AG10803 (cell line): ENCODE measurements around the gene SLC25A26.
A peak's percentile ranks its signal among the peaks of the same experiment; 100 is the strongest.

Source experiments
- DNase-seq: peaks from one replicate; pipeline ENCODE4 v3.0.0; 2010; ENCODE audit warnings: low read depth
- H3K4me3 ChIP-seq: 2 replicates; pipeline ENCODE4 v1.5.1; 2011; ENCODE audit warnings: mild to moderate bottlenecking, low read length, control low read depth
- TF ChIP-seq, protein P1 (sequence below): conservative IDR thresholded peaks from 2 replicates; pipeline ENCODE4 v1.5.1; 2011; ENCODE audit warnings: mild to moderate bottlenecking, low read length, control low read depth, inconsistent platforms

Gene SLC25A26

DNA sequence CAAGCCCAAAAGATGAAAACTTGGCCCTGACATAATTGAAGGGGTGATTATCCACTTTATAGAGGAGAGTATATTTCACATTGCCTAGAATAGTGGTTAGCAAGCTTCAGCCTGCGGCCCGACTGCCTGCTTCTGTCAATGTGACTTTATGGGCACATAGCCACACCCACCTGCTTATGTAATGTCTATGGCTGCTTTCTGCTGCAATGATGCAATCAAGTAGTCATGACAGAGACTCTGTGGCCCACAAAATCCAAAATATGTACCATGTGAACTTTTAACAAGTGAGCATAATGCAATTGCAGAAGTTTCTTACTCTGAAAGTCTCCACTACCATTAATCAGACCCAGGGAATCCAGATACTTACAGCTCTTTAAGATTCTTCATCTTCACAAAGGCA, 176.9 kb downstream of the SLC25A26 start:
- DNase-seq, result peak; percentile 80
- no peak overlapping the region for H3K4me3 ChIP-seq
- TF ChIP-seq, protein P1, sequence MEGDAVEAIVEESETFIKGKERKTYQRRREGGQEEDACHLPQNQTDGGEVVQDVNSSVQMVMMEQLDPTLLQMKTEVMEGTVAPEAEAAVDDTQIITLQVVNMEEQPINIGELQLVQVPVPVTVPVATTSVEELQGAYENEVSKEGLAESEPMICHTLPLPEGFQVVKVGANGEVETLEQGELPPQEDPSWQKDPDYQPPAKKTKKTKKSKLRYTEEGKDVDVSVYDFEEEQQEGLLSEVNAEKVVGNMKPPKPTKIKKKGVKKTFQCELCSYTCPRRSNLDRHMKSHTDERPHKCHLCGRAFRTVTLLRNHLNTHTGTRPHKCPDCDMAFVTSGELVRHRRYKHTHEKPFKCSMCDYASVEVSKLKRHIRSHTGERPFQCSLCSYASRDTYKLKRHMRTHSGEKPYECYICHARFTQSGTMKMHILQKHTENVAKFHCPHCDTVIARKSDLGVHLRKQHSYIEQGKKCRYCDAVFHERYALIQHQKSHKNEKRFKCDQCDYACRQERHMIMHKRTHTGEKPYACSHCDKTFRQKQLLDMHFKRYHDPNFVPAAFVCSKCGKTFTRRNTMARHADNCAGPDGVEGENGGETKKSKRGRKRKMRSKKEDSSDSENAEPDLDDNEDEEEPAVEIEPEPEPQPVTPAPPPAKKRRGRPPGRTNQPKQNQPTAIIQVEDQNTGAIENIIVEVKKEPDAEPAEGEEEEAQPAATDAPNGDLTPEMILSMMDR, result no peak

DNA sequence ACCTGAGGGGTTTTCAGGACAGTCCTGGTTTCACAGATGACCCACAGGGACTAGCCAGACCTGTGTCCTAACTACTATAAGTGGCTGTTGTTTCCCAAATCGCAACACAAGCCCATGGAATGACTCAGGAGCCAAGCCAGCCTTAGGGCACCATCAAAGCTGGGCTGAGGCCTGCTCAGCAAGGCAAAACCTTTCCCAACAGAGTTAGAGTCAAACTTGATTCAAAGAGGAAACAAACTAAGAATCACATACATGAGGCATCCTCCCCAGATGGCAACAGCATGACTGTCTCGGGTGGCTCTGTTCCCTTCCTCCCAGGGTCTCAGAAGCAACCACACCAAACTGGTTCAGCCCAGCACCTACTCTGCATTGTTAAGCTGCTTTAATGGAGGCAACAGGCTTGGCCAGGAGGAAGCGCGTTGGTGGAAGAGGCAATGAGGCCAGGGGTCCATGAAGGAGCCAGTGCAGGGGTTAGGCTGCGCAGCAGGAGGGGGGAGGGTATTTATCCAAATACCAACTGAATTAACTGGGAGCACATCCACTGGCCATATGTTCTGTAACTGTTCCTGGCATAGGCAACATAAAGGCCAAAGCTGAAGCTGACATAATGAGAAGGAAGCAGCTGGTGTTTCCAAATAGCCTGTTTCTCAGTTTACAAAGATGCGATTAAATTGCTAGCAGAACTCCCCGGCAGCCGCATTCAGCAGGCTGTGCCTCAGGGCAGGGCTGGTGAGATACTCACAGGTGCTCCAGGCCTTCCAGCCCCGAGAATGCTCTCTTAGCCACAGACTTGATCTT, 177.6 kb downstream of the SLC25A26 start:
- no peak overlapping the region for H3K4me3 ChIP-seq
- TF ChIP-seq, protein P1, result no peak
- DNase-seq, result peak; percentile 37

DNA sequence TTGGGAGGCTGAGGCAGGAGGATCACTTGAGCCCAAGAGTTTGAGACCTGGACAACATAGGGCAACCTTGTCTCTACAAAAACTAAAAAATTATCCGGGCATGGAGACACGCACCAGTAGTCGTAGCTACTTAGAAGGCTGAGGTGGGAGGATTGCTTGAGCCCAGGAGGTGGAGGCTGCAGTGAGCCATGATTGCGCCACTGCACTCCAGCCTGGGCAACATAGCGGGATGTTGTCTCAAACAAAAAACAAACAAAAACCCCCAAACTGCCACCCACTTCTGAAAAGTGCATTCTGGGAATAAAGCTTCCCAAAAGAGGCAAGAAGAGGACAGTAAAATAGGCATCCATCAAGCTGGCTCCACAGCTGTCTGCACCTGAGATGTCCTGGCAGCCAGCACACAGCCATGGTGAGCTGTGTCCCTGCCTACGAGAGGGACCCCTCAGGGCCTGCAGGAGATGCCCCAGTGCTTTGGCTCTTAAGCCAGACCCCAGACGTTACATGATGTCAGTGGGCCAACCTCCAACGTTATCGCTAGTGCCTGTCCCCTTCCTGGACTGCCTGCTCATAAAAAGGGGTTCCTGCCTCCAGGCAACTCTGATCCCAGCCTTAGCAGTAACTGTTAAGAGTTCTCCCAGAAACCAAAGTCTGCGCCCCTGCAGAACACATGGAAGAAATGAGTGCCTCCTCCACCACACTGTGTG, 178.9 kb downstream of the SLC25A26 start:
- DNase-seq, result no peak
- TF ChIP-seq, protein P1, result no peak
- no peak overlapping the region for H3K4me3 ChIP-seq

DNA sequence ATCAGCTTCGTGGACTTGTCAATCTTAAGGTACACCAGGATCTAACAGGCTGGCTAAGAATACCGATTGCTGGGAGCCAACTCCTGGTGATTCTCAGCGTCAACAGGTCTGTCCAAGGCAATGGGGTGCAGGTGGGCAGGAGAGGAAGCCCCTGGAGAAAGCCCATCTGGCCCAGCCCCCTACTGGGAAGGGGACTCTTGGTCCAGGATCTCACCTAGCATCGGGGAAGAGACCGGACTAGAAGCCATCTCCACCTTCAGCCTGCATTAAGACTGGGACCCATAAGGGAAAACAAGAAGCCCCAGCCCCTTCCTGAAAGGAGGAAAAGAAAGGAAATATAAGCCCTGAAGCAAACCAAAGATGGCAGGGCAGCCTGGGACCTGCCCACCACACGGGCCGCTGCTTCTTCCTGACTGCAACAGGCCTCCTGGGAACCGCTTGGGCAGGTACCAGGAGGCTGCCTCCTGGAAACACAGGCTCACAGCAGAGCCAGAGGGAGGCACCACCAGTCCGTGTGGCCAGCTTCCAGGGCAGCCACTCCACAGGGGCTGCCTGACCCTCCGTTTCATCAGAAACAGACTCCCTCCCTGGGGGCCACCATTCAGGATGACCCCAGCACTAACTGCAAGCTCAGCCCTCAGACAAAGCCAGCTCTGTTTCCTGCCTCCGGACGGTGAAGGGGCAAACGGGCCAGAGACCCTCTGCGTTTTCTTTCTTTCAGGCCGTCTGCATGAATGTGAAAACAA, 179.8 kb downstream of the SLC25A26 start:
- TF ChIP-seq, protein P1, result no peak
- DNase-seq, result no peak
- H3K4me3 ChIP-seq, result no peak overlapping the region

DNA sequence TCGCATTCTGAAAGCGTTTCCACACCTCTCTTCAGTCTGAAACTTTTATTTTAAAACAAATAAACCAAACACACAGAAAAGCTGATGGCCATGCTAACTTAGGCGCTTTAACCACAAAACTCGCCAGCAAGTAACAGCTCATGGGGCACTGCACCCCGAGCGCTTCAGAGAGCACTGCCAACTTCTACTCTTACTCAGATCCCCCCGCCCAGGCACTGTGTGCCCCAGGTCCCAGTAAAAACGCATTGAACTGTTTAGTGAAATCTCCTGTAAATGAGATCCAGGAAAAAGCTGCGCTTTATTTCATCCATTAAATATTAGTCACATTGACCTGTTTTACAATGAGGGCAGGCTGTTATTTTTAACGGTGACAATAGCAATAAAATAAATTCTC, 180.4 kb downstream of the SLC25A26 start:
- TF ChIP-seq, protein P1, result no peak
- no peak overlapping the region for H3K4me3 ChIP-seq
- no peak for DNase-seq

DNA sequence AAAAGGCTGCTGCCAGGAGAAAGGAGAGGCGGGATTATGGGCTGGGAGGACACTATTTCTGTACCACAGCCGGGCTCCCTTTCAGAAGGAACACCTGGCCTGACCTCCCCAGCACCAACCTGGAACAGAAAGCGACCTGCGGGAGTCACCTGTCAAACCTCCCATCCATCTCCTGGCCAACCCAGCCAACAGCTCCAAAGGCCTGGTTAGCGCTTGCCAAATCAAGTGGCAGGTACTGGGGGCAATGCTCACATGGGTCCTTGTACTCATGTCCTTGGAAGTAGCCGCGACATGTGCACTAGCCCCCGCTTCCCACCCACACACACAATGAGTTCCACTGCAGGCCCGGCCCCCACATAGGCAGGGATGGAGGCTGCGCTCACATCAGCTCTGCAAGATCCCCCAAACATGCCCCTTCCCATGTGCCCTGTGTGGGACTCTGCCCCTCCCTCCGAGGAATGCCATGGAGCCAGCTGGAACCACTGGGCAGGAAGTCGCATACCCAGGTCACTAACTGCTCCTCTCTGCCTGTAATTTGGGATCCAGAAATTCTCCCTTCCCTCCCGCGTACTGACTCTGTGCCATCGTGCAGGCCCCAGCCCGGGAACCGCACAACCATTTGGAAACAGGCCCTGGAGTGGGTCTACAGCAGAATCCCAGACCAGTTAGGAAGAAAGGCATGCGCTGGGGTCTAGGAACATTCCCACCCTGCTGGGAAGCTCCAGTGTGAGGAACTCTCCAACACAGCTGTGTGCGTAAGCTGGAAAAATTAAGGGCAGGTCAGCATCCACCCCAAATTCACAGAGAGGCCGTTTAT, 181.1 kb downstream of the SLC25A26 start:
- H3K4me3 ChIP-seq, result no peak overlapping the region
- DNase-seq, result no peak
- TF ChIP-seq, protein P1, result no peak
